GM10847 (cell line): ENCODE results near the gene RFT1.

Experiments
- POLR2A ChIP-seq: IDR thresholded peaks from 2 replicates; pipeline ENCODE4 v1.6.1; 2011; ENCODE audit not compliant: insufficient read length; ENCODE audit errors: extremely low read depth

RFT1 gene

GRCh38 chr3:53123510-53123909, 6.7 kb downstream of the RFT1 start:
- TF ChIP-seq POLR2A = no peak

DNA sequence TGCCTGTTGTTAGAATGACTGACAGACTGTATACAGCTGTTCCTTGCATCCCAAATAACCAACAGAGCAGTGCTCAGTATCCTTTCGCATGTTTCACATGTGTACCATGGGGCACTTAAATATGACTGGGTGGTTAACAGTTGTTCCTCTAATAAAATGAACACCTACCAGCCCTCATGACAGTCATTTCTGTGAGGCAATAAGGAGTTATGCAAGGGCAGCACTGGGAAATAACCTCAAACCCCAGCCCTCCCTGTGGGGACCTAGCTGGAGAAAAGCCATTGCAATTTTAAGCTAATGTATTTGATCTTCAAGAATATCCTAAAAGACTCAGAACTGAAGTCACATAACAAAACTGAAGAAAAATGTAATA, 7.3 kb downstream of the RFT1 start:
- TF ChIP-seq POLR2A = no peak

- TF ChIP-seq POLR2A = no peak
Observed at GRCh38 chr3:53122255-53122932, 7.8 kb downstream of the RFT1 start.

- TF ChIP-seq POLR2A = no peak
Observed at GRCh38 chr3:53120336-53120735, 9.9 kb downstream of the RFT1 start.

- no peak for TF ChIP-seq POLR2A
Observed at GRCh38 chr3:53116956-53117355, 13.3 kb downstream of the RFT1 start.

DNA sequence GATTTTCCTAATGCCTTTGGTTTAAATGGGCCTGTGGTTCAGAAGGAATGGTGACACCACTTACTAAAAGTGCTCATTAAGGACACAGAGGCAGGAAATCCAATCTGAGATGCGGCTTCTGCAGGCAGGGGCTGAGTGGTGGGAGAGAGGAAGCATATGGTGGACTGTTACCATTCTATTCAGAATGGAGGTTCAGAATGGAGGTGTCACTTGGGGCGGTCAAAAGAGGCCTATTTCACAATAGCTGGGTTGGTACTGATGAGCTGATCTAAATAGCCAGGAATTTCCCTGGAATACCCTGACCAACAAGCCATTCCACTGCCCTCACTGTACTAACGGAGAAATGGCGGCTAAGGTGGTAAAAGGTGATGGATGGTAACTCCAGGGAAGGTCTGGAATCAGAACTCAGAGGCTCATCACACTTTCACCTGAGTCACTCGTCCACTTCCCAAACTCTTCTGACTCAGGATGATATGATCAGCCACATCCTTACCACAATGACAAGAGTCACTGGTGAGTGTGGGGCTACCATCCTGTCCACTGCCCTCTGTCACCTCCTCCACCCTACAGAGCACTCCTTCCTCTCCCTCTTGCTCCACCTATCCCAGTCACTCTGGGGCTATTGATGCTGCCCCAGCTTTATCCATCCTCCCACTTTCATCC, 15.7 kb downstream of the RFT1 start:
- no peak for TF ChIP-seq POLR2A

DNA sequence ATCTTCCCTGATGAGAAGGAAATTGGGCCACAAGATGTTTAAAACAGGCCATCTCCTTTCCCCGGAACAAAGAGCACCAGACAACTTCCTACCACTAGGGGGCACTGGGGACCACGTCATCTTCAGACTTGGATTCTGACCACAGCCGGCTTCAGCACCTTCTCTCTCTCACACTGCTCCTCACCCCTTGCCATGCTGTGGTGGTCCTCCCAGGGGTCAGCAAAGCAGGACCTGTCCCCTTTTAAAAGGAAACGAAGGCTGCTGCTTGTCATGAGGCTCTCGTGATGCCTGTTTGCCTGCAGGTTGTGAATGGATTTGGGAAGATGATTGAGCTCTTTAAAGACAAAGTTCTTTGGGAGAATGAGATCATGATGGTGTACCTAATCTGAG, 16.2 kb downstream of the RFT1 start:
- no peak for TF ChIP-seq POLR2A

DNA sequence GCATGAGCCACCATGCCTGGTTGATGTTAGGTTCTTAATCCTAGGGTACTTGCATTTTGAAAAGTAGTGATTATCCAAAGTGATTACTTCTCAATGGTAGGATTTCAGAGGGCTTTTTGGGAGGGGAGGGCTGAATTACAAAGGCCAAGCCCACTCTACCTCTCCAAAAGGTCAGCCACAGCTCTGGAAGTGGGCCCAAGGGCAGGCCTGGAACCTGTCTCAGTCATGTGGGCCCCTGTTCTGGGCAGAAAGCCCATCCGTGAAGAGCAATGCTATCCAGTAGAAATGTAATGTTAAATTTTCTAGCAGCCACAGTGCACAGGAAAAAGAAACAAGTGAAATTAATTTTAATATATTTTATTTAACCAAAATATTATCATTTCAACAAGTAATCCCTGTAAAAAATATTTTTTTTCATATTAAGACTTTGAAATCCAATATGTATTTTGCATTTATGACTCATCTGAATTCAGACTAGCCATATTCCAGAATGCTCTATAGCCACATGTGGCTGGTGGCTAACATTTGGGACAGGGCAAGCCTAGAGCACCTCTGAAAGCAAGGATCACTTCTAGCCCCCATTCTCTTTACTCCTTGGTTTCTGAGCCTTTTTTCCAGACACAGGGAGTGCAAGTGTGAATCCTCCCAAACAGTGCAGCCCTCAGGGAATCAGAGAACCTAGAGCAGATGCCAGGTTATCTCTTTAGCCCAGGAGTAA, 16.8 kb downstream of the RFT1 start:
- TF ChIP-seq POLR2A = no peak

DNA sequence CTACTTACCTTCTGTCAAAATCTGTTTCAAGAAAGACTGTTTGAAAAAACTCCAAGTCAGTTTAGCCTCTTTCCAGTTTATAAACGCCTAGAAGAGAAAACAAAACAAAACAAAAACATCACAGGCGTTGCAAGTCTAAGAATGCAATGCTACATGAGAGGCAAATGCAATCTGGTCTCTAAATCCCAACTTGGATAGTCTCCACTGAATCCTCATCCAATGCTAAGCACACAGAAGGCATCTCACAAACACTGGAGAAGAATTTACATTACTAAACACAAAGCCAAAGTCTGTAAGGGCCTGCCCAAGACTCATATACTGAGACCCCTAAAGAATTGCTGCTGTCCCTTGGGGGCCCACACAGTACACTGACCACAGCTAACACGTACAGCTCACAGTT, 18.4 kb downstream of the RFT1 start:
- no peak for TF ChIP-seq POLR2A

GRCh38 chr3:53109891-53110771, 20.1 kb downstream of the RFT1 start:
- TF ChIP-seq POLR2A = no peak

- no peak for TF ChIP-seq POLR2A
Observed at GRCh38 chr3:53109190-53109589, 21.0 kb downstream of the RFT1 start.

DNA sequence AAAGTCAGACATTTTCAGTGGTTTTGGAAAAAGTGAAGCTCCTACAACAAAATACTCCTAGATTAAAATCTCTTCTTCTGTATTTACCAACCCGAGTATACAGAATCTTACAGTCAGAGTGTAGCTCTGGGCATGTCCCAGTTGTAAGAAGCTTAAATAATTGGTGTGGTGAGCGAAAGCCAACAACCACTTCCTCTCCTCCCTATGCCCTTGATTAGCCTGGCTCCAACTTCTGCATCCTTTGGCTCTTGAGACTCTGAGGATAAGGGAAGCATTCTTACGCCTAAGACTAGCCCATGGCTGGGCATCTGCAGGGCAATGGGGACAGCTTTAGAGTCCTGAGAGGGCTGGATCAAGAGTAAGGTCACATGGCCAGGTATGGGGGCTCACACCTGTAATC, 25.5 kb downstream of the RFT1 start:
- no peak for TF ChIP-seq POLR2A

- no peak for TF ChIP-seq POLR2A
Observed at GRCh38 chr3:53103397-53104296, 26.6 kb downstream of the RFT1 start.

DNA sequence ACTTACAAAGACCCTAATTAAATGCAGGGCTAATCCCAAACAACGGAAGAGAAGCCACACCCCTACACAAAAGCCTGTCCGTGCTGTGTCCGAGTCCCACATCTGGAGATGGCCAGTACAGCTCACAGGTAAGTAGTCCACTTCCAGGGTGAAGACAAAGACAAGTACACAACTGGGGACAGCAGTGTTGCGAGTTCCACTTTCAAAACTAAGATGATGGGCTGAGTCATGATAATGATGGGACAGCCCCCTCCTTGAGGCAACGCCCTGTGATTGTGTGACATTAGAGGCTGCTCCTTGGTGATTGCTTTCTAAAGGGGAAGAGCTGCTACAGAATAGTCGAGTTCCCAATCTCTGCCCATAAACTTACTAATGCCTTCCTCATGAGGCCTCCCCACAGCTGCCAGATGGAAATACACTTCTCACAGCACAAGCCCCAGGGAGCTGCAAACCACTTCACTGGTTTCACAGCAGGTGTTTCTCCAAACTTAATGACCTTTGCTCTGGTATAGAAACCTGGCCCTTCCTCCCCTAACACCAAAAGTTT, 27.6 kb downstream of the RFT1 start:
- no peak for TF ChIP-seq POLR2A

- no peak for TF ChIP-seq POLR2A
Observed at GRCh38 chr3:53101956-53102355, 28.3 kb downstream of the RFT1 start.
